ENCODE results near the gene C11orf68.

DNA sequence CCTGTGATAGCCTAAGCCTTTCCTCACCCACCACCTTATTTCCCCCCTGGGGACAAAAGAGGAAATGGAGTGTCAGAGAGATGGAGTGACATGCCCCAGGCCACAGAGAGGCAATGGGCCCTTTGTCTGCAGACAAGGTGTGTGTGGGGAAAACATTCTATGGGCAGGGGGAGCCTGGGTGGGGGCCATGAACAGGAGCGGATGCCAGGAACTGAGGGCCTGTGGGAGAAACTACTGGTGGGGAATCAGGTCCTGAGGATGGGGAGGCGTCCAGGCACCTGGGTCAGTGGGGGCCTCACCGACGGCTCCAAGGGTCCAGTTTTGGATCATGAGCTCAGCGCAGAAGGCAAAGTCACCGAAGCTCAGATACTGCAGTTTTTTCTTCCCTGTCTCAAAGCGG is 33.6 kb downstream of the C11orf68 start:
- no peak for TF ChIP-seq KLF1 (tag by site-specific recombination; IDR thresholded peaks at IDR 0.05)
- TF ChIP-seq, protein P1, sequence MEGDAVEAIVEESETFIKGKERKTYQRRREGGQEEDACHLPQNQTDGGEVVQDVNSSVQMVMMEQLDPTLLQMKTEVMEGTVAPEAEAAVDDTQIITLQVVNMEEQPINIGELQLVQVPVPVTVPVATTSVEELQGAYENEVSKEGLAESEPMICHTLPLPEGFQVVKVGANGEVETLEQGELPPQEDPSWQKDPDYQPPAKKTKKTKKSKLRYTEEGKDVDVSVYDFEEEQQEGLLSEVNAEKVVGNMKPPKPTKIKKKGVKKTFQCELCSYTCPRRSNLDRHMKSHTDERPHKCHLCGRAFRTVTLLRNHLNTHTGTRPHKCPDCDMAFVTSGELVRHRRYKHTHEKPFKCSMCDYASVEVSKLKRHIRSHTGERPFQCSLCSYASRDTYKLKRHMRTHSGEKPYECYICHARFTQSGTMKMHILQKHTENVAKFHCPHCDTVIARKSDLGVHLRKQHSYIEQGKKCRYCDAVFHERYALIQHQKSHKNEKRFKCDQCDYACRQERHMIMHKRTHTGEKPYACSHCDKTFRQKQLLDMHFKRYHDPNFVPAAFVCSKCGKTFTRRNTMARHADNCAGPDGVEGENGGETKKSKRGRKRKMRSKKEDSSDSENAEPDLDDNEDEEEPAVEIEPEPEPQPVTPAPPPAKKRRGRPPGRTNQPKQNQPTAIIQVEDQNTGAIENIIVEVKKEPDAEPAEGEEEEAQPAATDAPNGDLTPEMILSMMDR (tag by site-specific recombination; IDR thresholded peaks at IDR 0.05): no peak
- TF ChIP-seq, protein P2, sequence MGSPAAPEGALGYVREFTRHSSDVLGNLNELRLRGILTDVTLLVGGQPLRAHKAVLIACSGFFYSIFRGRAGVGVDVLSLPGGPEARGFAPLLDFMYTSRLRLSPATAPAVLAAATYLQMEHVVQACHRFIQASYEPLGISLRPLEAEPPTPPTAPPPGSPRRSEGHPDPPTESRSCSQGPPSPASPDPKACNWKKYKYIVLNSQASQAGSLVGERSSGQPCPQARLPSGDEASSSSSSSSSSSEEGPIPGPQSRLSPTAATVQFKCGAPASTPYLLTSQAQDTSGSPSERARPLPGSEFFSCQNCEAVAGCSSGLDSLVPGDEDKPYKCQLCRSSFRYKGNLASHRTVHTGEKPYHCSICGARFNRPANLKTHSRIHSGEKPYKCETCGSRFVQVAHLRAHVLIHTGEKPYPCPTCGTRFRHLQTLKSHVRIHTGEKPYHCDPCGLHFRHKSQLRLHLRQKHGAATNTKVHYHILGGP (tag by site-specific recombination; IDR thresholded peaks at IDR 0.05): no peak
- TF ChIP-seq, protein P3, sequence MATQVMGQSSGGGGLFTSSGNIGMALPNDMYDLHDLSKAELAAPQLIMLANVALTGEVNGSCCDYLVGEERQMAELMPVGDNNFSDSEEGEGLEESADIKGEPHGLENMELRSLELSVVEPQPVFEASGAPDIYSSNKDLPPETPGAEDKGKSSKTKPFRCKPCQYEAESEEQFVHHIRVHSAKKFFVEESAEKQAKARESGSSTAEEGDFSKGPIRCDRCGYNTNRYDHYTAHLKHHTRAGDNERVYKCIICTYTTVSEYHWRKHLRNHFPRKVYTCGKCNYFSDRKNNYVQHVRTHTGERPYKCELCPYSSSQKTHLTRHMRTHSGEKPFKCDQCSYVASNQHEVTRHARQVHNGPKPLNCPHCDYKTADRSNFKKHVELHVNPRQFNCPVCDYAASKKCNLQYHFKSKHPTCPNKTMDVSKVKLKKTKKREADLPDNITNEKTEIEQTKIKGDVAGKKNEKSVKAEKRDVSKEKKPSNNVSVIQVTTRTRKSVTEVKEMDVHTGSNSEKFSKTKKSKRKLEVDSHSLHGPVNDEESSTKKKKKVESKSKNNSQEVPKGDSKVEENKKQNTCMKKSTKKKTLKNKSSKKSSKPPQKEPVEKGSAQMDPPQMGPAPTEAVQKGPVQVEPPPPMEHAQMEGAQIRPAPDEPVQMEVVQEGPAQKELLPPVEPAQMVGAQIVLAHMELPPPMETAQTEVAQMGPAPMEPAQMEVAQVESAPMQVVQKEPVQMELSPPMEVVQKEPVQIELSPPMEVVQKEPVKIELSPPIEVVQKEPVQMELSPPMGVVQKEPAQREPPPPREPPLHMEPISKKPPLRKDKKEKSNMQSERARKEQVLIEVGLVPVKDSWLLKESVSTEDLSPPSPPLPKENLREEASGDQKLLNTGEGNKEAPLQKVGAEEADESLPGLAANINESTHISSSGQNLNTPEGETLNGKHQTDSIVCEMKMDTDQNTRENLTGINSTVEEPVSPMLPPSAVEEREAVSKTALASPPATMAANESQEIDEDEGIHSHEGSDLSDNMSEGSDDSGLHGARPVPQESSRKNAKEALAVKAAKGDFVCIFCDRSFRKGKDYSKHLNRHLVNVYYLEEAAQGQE (tag by site-specific recombination; IDR thresholded peaks at IDR 0.05): no peak
- TF ChIP-seq WT1 (tag by site-specific recombination; IDR thresholded peaks at IDR 0.05): no peak
- no peak for TF ChIP-seq ZNF560 (tag by site-specific recombination; IDR thresholded peaks at IDR 0.05; ENCODE audit: borderline replicate concordance)
- TF ChIP-seq, protein P4, sequence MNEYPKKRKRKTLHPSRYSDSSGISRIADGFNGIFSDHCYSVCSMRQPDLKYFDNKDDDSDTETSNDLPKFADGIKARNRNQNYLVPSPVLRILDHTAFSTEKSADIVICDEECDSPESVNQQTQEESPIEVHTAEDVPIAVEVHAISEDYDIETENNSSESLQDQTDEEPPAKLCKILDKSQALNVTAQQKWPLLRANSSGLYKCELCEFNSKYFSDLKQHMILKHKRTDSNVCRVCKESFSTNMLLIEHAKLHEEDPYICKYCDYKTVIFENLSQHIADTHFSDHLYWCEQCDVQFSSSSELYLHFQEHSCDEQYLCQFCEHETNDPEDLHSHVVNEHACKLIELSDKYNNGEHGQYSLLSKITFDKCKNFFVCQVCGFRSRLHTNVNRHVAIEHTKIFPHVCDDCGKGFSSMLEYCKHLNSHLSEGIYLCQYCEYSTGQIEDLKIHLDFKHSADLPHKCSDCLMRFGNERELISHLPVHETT (tag by site-specific recombination; IDR thresholded peaks at IDR 0.05): no peak
- TF ChIP-seq TCF7L2 (IDR thresholded peaks at IDR 0.05; ENCODE audit: borderline replicate concordance, low read depth, low read length): no peak
- TF ChIP-seq ZNF24 (tag by site-specific recombination; IDR thresholded peaks at IDR 0.05): no peak

Measured in HEK293 (cell line).